Mucosa of stomach (tissue), 1 donor: ENCODE results near the gene SLC16A5.
A peak's percentile ranks its signal among the peaks of the same experiment; 100 is the strongest.
"Not testable (repeated sequence)": the region's sequence is repeated elsewhere in the genome, so short reads cannot be mapped to it uniquely, and the experiment has no call there.

ENCODE experiments used
- H3K27me3 ChIP-seq: one replicate; pipeline ENCODE4 v1.7.0; 2013; ENCODE audit warnings: mild to moderate bottlenecking, low read length; ENCODE audit not compliant: control insufficient read depth, insufficient read depth
- H3K36me3 ChIP-seq: one replicate; pipeline ENCODE4 v1.7.0; 2013; ENCODE audit warnings: low read length; ENCODE audit not compliant: control insufficient read depth, insufficient read depth
- H3K4me1 ChIP-seq: one replicate; pipeline ENCODE4 v1.7.0; 2013; ENCODE audit warnings: mild to moderate bottlenecking, low read length; ENCODE audit not compliant: control insufficient read depth, insufficient read depth
- H3K4me3 ChIP-seq: one replicate; pipeline ENCODE4 v1.7.0; 2013; ENCODE audit warnings: low read length
- H3K9ac ChIP-seq: one replicate; pipeline ENCODE4 v1.7.0; 2013; ENCODE audit warnings: mild to moderate bottlenecking, low read length, moderate library complexity
- H3K9me3 ChIP-seq: one replicate; pipeline ENCODE4 v1.7.0; 2013; ENCODE audit warnings: mild to moderate bottlenecking, low read length, moderate library complexity; ENCODE audit not compliant: control insufficient read depth
- donor health status: Pancreatic carcinoma.

The SLC16A5 gene

DNA sequence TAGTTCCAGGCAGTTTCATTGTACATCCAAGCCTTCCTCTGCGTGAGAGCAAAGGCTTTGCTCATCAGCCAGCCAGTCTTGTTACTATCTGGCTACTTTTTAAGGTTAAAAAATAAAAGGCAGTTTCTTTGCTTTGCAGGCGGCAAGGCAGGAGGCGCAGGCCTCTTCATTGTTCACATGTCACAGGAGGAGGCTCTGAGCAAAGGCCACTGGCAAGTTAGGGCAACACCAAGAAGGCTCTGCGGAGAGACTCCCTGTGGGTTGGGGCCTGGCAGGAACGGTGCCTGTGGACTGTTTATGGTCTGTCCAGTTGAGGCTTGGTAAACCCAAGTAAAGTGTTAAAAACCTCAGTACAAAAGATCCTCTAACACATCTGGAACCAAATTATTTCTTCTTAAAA, 47.7 kb downstream of the SLC16A5 start:
- no peaks in the 10 kb centered on the region for H3K9me3 ChIP-seq
- no peaks in the 10 kb centered on the region for H3K27me3 ChIP-seq
- no peak overlapping the region for H3K9ac ChIP-seq
- H3K4me1 ChIP-seq: peaks cover 35% of the 10 kb centered on the region
- no peak overlapping the region for H3K4me3 ChIP-seq
- H3K36me3 ChIP-seq: no peaks in the 10 kb centered on the region

- Histone ChIP-seq H3K9ac (no peak overlapping the region), H3K36me3 (no peaks in the 10 kb centered on the region), H3K27me3 (no peaks in the 10 kb centered on the region), H3K9me3 (no peaks in the 10 kb centered on the region), H3K4me1 (peaks cover 35% of the 10 kb centered on the region), H3K4me3 (no peak overlapping the region)
Observed at GRCh38 chr17:75135946-75136345, 48.2 kb downstream of the SLC16A5 start.

DNA sequence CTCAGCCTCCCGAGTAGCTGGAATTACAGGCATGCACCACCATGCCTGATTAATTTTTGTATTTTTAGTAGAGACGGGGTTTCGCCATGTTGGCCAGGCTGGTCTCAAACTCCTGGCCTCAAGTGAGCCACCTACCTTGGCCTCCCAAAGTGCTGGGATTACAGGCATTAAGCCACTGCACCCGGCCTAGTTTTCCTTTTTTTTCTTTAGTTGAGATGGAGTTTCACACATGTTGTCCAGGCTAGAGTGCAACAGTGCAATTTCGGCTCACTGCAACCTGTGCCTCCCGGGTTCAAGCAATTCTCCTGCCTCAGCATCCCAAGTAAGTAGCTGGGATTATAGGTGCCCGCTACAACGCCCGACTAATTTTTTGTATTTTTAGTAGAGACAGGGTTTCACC, 50.0 kb downstream of the SLC16A5 start:
- not testable (repeated sequence) for H3K27me3 ChIP-seq, H3K9ac ChIP-seq, H3K36me3 ChIP-seq, H3K4me3 ChIP-seq, H3K9me3 ChIP-seq
- peaks cover 27% of the 10 kb centered on the region for H3K4me1 ChIP-seq

DNA sequence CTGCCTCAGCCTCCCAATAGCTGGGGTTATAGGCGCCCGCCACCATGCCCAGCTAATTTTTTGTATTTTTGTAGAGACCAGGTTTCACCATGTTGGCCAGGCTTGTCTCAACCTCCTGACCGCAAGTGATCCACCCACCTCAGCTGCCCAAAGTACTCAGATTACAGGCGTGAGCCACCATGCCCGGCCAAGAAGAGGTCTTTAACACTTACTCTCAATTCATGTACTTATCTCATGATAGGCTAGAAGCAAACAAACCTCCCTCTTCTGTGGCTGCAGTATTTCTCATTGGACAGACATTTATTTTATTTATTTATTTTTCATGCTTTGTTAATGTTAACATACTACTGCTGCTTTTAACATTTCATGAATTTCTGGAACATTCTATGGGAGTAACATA, 50.8 kb downstream of the SLC16A5 start:
- Histone ChIP-seq H3K4me3 (no peak overlapping the region), H3K36me3 (peaks cover 9% of the 10 kb centered on the region)

GRCh38 chr17:75142236-75142971, 54.6 kb downstream of the SLC16A5 start:
- Histone ChIP-seq H3K9ac (no peak overlapping the region), H3K9me3 (no peaks in the 10 kb centered on the region), H3K27me3 (no peaks in the 10 kb centered on the region), H3K4me1 (peaks cover 29% of the 10 kb centered on the region), H3K4me3 (no peak overlapping the region), H3K36me3 (peaks cover 14% of the 10 kb centered on the region)

More for the DNA sequence above, 50.8 kb downstream of the SLC16A5 start:
- Histone ChIP-seq H3K4me1 (peaks cover 27% of the 10 kb centered on the region), H3K27me3 (no peaks in the 10 kb centered on the region), H3K9ac (no peak overlapping the region), H3K9me3 (no peaks in the 10 kb centered on the region)

- Histone ChIP-seq H3K36me3 (peaks cover 16% of the 10 kb centered on the region), H3K9ac (no peak overlapping the region), H3K4me1 (peaks cover 26% of the 10 kb centered on the region)
Observed at GRCh38 chr17:75144816-75145512, 57.2 kb downstream of the SLC16A5 start.

DNA sequence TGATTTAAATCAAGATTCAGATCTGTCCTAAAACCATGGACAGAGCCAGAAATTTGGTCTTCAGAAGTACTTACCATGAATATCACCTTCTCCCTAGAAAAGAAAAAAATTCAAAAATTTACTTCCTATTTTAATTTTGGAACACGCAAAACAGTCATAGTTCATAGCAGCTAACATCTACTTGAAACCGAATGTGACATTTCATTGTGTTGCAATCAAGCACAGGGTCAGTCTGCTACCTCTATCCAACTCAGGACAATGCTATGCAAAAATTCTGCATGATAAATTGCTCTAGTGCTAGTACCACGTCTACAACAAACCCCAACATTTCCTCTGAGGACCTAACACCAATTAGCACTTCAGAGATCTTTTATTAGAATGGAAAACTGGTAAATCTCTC, 58.8 kb downstream of the SLC16A5 start:
- H3K9me3 ChIP-seq: no peaks in the 10 kb centered on the region
- H3K4me1 ChIP-seq: peaks cover 19% of the 10 kb centered on the region
- no peak overlapping the region for H3K9ac ChIP-seq
- H3K27me3 ChIP-seq: no peaks in the 10 kb centered on the region
- H3K36me3 ChIP-seq: peaks cover 16% of the 10 kb centered on the region
- no peak overlapping the region for H3K4me3 ChIP-seq

More at GRCh38 chr17:75144816-75145512, 57.2 kb downstream of the SLC16A5 start:
- Histone ChIP-seq H3K9me3 (no peaks in the 10 kb centered on the region), H3K27me3 (no peaks in the 10 kb centered on the region), H3K4me3 (no peak overlapping the region)

- Histone ChIP-seq H3K9me3 (no peaks in the 10 kb centered on the region), H3K27me3 (no peaks in the 10 kb centered on the region), H3K4me3 (no peak overlapping the region), H3K4me1 (peaks cover 19% of the 10 kb centered on the region), H3K36me3 (peaks cover 10% of the 10 kb centered on the region), H3K9ac (peak overlapping the region; percentile 9)
Observed at GRCh38 chr17:75147878-75148546, 60.3 kb downstream of the SLC16A5 start.

DNA sequence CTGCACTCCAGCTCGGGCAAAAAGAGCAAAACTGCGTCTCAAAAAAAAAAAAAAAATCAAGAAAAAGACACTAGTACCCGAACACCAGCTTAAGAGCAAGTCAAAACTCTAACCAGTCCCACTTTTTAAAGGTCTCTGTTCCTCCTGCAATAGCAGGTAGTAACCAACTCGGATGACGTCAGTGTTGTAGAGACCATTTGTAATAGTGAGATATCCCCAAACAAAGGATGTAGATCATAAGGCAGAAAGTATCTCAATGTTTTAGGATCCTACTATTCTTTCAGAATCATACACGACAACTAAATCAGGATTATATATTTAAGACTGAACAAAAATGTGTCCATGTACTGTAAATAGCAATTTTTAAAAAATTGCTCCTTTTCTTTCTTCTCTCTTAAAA, 64.2 kb downstream of the SLC16A5 start:
- H3K4me1 ChIP-seq: peaks cover 24% of the 10 kb centered on the region
- H3K27me3 ChIP-seq: no peaks in the 10 kb centered on the region
- H3K4me3 ChIP-seq: no peak overlapping the region
- H3K36me3 ChIP-seq: peaks cover 4% of the 10 kb centered on the region
- H3K9me3 ChIP-seq: no peaks in the 10 kb centered on the region
- no peak overlapping the region for H3K9ac ChIP-seq

- Histone ChIP-seq H3K9me3 (no peaks in the 10 kb centered on the region), H3K4me1 (peaks cover 21% of the 10 kb centered on the region), H3K27me3 (no peaks in the 10 kb centered on the region), H3K36me3 (peaks cover 1% of the 10 kb centered on the region), H3K4me3 (no peak overlapping the region), H3K9ac (peak overlapping the region; percentile 64)
Observed at GRCh38 chr17:75152523-75152921, 64.8 kb downstream of the SLC16A5 start.

DNA sequence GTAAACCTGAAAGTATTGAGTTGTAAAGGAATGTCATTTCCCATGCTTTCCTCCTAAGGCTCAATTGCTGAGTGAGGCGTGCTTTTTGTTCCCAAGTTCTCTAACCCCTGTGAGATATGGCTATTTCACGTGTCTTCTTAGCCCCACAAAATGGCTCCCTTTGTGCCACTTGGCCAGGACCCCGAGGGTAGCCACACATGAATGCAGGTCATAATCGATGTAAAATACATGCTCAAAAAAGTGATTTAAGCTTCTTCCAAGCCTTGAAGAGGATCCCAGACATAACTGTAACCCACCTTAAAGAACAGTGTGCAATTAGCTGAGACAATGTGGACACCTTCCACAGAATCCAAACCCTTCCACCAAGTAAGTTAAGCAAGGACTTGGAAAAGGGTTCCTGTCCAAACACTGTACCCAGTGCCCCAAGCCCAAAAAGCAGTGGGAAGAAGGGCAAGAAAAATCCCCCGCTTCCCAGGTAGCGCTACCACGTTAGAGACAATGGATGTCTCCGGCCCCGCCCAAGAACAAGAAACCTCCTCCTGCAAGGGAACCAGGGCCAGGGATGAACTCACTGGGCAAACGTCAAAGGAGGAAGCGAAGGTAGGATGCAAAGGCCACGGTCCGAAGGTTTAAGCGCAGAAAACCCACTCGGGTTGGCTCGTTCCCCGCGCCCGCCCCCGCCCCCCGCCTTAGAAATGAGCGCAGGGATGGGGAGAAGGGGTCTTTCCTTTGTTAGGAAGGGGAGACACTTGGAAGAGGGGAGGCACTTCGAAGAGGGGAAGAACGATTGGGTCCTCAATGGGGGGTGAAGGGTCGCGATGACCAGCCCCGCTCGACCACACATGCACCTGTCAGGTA, 65.4 kb downstream of the SLC16A5 start:
- Histone ChIP-seq H3K9ac (peak overlapping the region; percentile 64), H3K27me3 (no peaks in the 10 kb centered on the region), H3K4me3 (peak overlapping the region; percentile 73), H3K36me3 (no peaks in the 10 kb centered on the region), H3K4me1 (peaks cover 15% of the 10 kb centered on the region), H3K9me3 (no peaks in the 10 kb centered on the region)
